HTR-8/SVneo (cell line): Measurements from ENCODE around the gene SHISA8.

ENCODE experiments used
- DNase-seq: peaks from one replicate; pipeline ENCODE4 v3.0.0; 2011; ENCODE audit warnings: low spot score, mixed read lengths; ENCODE audit not compliant: insufficient read length
- FAIRE-seq: peaks from 2 replicates; lab custom pipeline; 2011; peaks lifted over from hg19 to GRCh38; lab: Jason Lieb, UNC

The SHISA8 gene

DNA sequence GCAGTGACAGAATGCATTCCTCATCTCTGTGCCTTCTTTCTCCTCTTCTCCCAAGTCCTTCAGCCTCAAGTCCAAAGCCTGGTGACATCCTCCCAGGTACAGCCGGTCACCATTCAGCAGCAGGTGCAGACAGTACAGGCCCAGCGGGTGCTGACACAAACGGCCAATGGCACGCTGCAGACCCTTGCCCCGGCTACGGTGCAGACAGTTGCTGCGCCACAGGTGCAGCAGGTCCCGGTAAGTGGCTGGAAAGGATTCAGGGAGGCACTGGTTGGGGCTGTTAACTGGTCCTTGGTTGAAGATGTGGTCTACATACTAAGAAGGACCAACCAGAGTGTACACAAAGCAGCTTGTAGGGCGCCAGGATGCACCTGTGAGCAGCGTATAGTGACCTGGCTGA, 46.3 kb downstream of the SHISA8 start:
- DNase-seq: no peak
- FAIRE-seq: no peak

GRCh38 chr22:41863472-41863871, 51.4 kb downstream of the SHISA8 start:
- no peak for FAIRE-seq
- no peak for DNase-seq

GRCh38 chr22:41862530-41863266, 52.2 kb downstream of the SHISA8 start:
- no peak for DNase-seq
- no peak for FAIRE-seq

DNA sequence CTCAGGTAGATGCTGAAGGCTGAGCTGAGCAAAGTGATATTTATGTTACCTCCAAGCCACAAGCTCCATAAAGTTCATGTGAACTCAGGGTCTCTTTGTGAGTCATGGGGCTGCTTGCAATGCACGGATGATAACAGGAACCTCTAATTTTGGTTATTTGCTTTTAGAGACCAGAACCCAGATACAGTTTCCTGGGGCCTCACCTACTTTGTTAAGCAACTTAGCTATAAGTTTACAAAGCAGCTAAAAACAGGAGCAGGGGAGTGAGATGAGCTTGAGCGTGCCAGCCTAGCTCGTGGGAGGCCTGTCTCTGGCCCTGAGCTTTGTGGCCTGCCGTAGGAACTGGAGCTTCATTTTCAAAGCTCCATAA, 52.7 kb downstream of the SHISA8 start:
- FAIRE-seq (no peak), DNase-seq (no peak)
